SK-N-SH (cell line): ENCODE data around the gene ALDH1L1. TPM values are rescaled to one million over a fixed set of nuclear protein-coding genes. Genes with fewer than 3 reads are reported as not detected.
"Not testable (repeated sequence)": the region's sequence is repeated elsewhere in the genome, so short reads cannot be mapped to it uniquely, and the experiment has no call there.

Experiments
- CTCF ChIA-PET: fragments of 300-600, 350-600 bp; formaldehyde crosslinking; extraction: SDS; loops from one replicate; lab custom pipeline; 2021; lab: Yijun Ruan, JAX
- POLR2A ChIA-PET: fragments of 350-600 bp; sonication (Branson Sonifier 250); formaldehyde crosslinking; extraction: SDS; loops from one replicate; lab custom pipeline; 2020; ENCODE audit warnings: antibody characterized with exemption, inconsistent platforms; lab: Yijun Ruan, JAX
- DNase-seq: peaks from one replicate; pipeline ENCODE4 v3.0.0; 2012
- H2AFZ ChIP-seq: fragments of 200-600 bp; sonication (generic); 2 replicates; pipeline ENCODE4 v1.8.1; 2016; ENCODE audit warnings: antibody characterized with exemption, mild to moderate bottlenecking, low read depth
- H3F3A ChIP-seq: fragments of 200-600 bp; sonication (generic); replicated peaks from 2 replicates; pipeline ENCODE3; 2016; ENCODE audit warnings: antibody characterized with exemption, mild to moderate bottlenecking; ENCODE audit not compliant: insufficient read depth
- H3K27ac ChIP-seq, 2 experiments: fragments of 200-500 bp in 1 of 2; fragments of 200-600 bp in 1 of 2; sonication (Bioruptor generic) in 1 of 2; sonication (generic), shearing (Covaris generic) in 1 of 2; 2 replicates each; pipeline versions ENCODE4 v1.5.1 to v1.6.1; 2014 to 2016; ENCODE audit warnings: low read depth in 2 of 2, inconsistent platforms in 1 of 2, low read length in 1 of 2, mild to moderate bottlenecking in 1 of 2, mixed read lengths in 1 of 2
- H3K27me3 ChIP-seq: fragments of 200-600 bp; sonication (generic), shearing (Covaris generic); 2 replicates; pipeline ENCODE4 v1.6.1; 2016; ENCODE audit warnings: mixed run types; ENCODE audit not compliant: insufficient read depth
- H3K36me3 ChIP-seq, 2 experiments: fragments of 200-500 bp in 1 of 2; fragments of 200-600 bp in 1 of 2; sonication (Bioruptor generic) in 1 of 2; sonication (generic) in 1 of 2; replicated peaks in 1 of 2; 2 replicates each; pipeline versions ENCODE3 to v1.5.1; 2014 to 2016; ENCODE audit warnings: low read length in 1 of 2, mild to moderate bottlenecking in 1 of 2; ENCODE audit not compliant: insufficient read depth in 2 of 2, control insufficient read depth in 1 of 2
- H3K4me1 ChIP-seq, 2 experiments: fragments of 200-500 bp in 1 of 2; fragments of 200-600 bp in 1 of 2; sonication (Bioruptor generic) in 1 of 2; sonication (generic), shearing (Covaris generic) in 1 of 2; 2 replicates each; pipeline versions ENCODE4 v1.5.1 to v1.6.1; 2014 to 2016; ENCODE audit warnings: low read depth in 1 of 2, low read length in 1 of 2, mixed run types in 1 of 2; ENCODE audit not compliant: insufficient read depth in 2 of 2, control insufficient read depth in 1 of 2
- H3K4me2 ChIP-seq: fragments of 200-600 bp; sonication (generic), shearing (Covaris generic); 2 replicates; pipeline ENCODE4 v1.6.1; 2017; ENCODE audit warnings: mixed run types
- H3K4me3 ChIP-seq, 2 experiments: fragments of 200-500 bp in 1 of 2; fragments of 200-600 bp in 1 of 2; sonication (Bioruptor generic) in 1 of 2; sonication (generic), shearing (Covaris generic) in 1 of 2; 2 replicates each; pipeline versions ENCODE4 v1.5.1 to v1.8.1; 2014 to 2016; ENCODE audit warnings: low read depth in 2 of 2, inconsistent platforms in 1 of 2, low read length in 1 of 2, mild to moderate bottlenecking in 1 of 2, mixed read lengths in 1 of 2, moderate library complexity in 1 of 2
- H3K79me2 ChIP-seq: fragments of 200-600 bp; sonication (generic); 2 replicates; pipeline ENCODE4 v1.8.1; 2017; ENCODE audit warnings: mild to moderate bottlenecking; ENCODE audit not compliant: insufficient read depth
- H3K9ac ChIP-seq: fragments of 200-600 bp; sonication (generic); 2 replicates; pipeline ENCODE4 v1.6.1; 2017; ENCODE audit warnings: mixed run types
- H3K9me2 ChIP-seq: fragments of 200-600 bp; sonication (generic); 2 replicates; pipeline ENCODE4 v1.6.1; 2017; ENCODE audit warnings: mixed run types
- H3K9me3 ChIP-seq: fragments of 200-600 bp; sonication (generic); 2 replicates; pipeline ENCODE4 v1.6.1; 2017; ENCODE audit warnings: mixed run types, mild to moderate bottlenecking, moderate library complexity
- H4K20me1 ChIP-seq: fragments of 200-600 bp; sonication (generic); 2 replicates; pipeline ENCODE4 v1.6.1; 2017; ENCODE audit warnings: mild to moderate bottlenecking, mixed run types; ENCODE audit not compliant: insufficient read depth
- CHD2 ChIP-seq: fragments of 150-350 bp; IDR thresholded peaks from 2 replicates; pipeline ENCODE4 v1.6.1; 2018; ENCODE audit warnings: low read length; ENCODE audit not compliant: partially characterized antibody
- EZH2phosphoT487 ChIP-seq: fragments of 200-600 bp; sonication (generic); IDR thresholded peaks from 2 replicates; pipeline ENCODE4 v1.6.1; 2017; ENCODE audit warnings: low read depth, mixed run types, mild to moderate bottlenecking, antibody characterized with exemption, moderate library complexity, borderline replicate concordance
- FOXJ3 ChIP-seq: sonication (generic); formaldehyde crosslinking; IDR thresholded peaks from 2 replicates; pipeline ENCODE4 v1.5.1; 2020; ENCODE audit warnings: mild to moderate bottlenecking, missing genetic modification reagents
- GABPA ChIP-seq: IDR thresholded peaks from 2 replicates; pipeline ENCODE4 v1.4.0; 2012; ENCODE audit warnings: low read depth, mild to moderate bottlenecking
- MEF2A ChIP-seq: IDR thresholded peaks from 2 replicates; pipeline ENCODE4 v1.4.0; 2012; ENCODE audit warnings: low read depth, borderline replicate concordance
- NFIC ChIP-seq: IDR thresholded peaks from 2 replicates; pipeline ENCODE4 v1.4.0; 2012; ENCODE audit warnings: borderline replicate concordance
- POLR2AphosphoS5 ChIP-seq: IDR thresholded peaks from 2 replicates; pipeline ENCODE4 v1.6.1; 2012; ENCODE audit warnings: low read depth, low read length
- RAD21 ChIP-seq: IDR thresholded peaks from 2 replicates; pipeline ENCODE4 v1.6.1; 2012; ENCODE audit warnings: mild to moderate bottlenecking, low read length
- YY1 ChIP-seq: IDR thresholded peaks from 2 replicates; pipeline ENCODE4 v1.4.0; 2012; ENCODE audit warnings: low read depth, mild to moderate bottlenecking
- ZBTB33 ChIP-seq: IDR thresholded peaks from 2 replicates; pipeline ENCODE4 v1.4.0; 2012; ENCODE audit warnings: low read depth, borderline replicate concordance
- WGBS: methylation state at CpG from one replicate; pipeline ENCODE4 v1.1.6; 2017; ENCODE audit warnings: low lambda C conversion rate; 5-methylcytosine and 5-hydroxymethylcytosine counted together
- polyA plus RNA-seq, 3 experiments: library from polyadenylated mRNA; depleted of rRNA; stranded (reverse); fragments of >200 nt; gene quantifications; 2 replicates each; pipeline ENCODE4 v1.2.3, GENCODE V29; 2012

ALDH1L1 gene
- polyA plus RNA-seq, 1 of the 3 experiments (the other 2 are of a cell fraction), result not detected

GRCh38 chr3:126097801-126098200 lies 82.6 kb downstream of the ALDH1L1 start (continued):
- TF ChIP-seq ZBTB33 (no peak), NFIC (no peak), CHD2 (no peak), POLR2AphosphoS5 (no peak), EZH2phosphoT487 (no peak), FOXJ3 (CRISPR knock-in tag) (no peak), MEF2A (no peak), YY1 (no peak), RAD21 (no peak), GABPA (no peak)

- POLR2A ChIA-PET, H3K4me2 ChIP-seq, DNase-seq, H4K20me1 ChIP-seq, H3K27me3 ChIP-seq, H3K4me3 ChIP-seq, H3K9me2 ChIP-seq, H3K9me3 ChIP-seq, H2AFZ ChIP-seq, H3K36me3 ChIP-seq, H3K9ac ChIP-seq, H3K27ac ChIP-seq, CTCF ChIA-PET, H3F3A ChIP-seq, H3K79me2 ChIP-seq: not testable (repeated sequence)
- peaks cover 0 to 15% of the 10 kb centered on the region in 2 experiments; a peak in 1 of 4 replicates for H3K4me1 ChIP-seq
- WGBS, result 12% methylated on average over 6 of the region's 6 CpGs
Observed at GRCh38 chr3:126096274-126096673, 84.1 kb downstream of the ALDH1L1 start.

GRCh38 chr3:126092128-126092527 lies 88.3 kb downstream of the ALDH1L1 start:
- H2AFZ ChIP-seq, H3K9me2 ChIP-seq, H3K36me3 ChIP-seq, H3K4me1 ChIP-seq, H3K9ac ChIP-seq, POLR2A ChIA-PET, H3K4me3 ChIP-seq, H3K9me3 ChIP-seq, H4K20me1 ChIP-seq, H3K4me2 ChIP-seq, H3F3A ChIP-seq, DNase-seq, H3K79me2 ChIP-seq, H3K27ac ChIP-seq, H3K27me3 ChIP-seq: not testable (repeated sequence)
- 44% methylated on average over 5 of the region's 5 CpGs for WGBS
- CTCF ChIA-PET, result interaction anchor here (1.5 kb wide), 1 partner anchor 8 kb away, joined by 5 read pairs; the partner anchor contains the start of gene SLC41A3
